ENCODE data around the gene C9.
"Not testable (repeated sequence)": the region's sequence is repeated elsewhere in the genome, so short reads cannot be mapped to it uniquely, and the experiment has no call there.

C9 gene

GRCh38 chr5:39364367-39364766 lies at the start of gene C9:
TSS of gene C9 (minus strand) at chr5:39364495. CDS start at chr5:39364464, 31 bp downstream.
- no peak for DNase-seq (ENCODE audit: low spot score)

GRCh38 chr5:39413771-39414170 lies 49.5 kb upstream of the C9 start:
- no peak for DNase-seq (ENCODE audit: low spot score)

GRCh38 chr5:39412721-39413394 lies 48.6 kb upstream of the C9 start:
- no peak for DNase-seq (ENCODE audit: low spot score)

- DNase-seq (ENCODE audit: low spot score) = no peak
Measured at GRCh38 chr5:39411985-39412384, 47.7 kb upstream of the C9 start.

GRCh38 chr5:39411061-39411460 lies 46.8 kb upstream of the C9 start:
- no peak for DNase-seq (ENCODE audit: low spot score)

- DNase-seq (ENCODE audit: low spot score) = no peak
Measured at GRCh38 chr5:39409033-39409432, 44.7 kb upstream of the C9 start.

GRCh38 chr5:39405083-39405843 lies 41.0 kb upstream of the C9 start:
- no peak for DNase-seq (ENCODE audit: low spot score)

GRCh38 chr5:39403761-39404160 lies 39.5 kb upstream of the C9 start:
- DNase-seq (ENCODE audit: low spot score) = not testable (repeated sequence)

- DNase-seq (ENCODE audit: low spot score) = not testable (repeated sequence)
Measured at GRCh38 chr5:39402140-39402539, 37.8 kb upstream of the C9 start.

GRCh38 chr5:39400713-39401578 lies 36.7 kb upstream of the C9 start:
- DNase-seq (ENCODE audit: low spot score) = no peak

- peak; percentile 41 for DNase-seq (ENCODE audit: low spot score)
Measured at GRCh38 chr5:39399135-39400036, 35.1 kb upstream of the C9 start.

- DNase-seq (ENCODE audit: low spot score) = no peak
Measured at GRCh38 chr5:39396843-39397242, 32.5 kb upstream of the C9 start.

GRCh38 chr5:39395521-39395920 lies 31.2 kb upstream of the C9 start:
- no peak for DNase-seq (ENCODE audit: low spot score)

- DNase-seq (ENCODE audit: low spot score) = no peak
Measured at GRCh38 chr5:39394946-39395345, 30.7 kb upstream of the C9 start.

GRCh38 chr5:39390945-39391344 lies 26.6 kb upstream of the C9 start:
- no peak for DNase-seq (ENCODE audit: low spot score)

GRCh38 chr5:39387293-39387692 lies 23.0 kb upstream of the C9 start:
- DNase-seq (ENCODE audit: low spot score) = no peak

- DNase-seq (ENCODE audit: low spot score) = no peak
Measured at GRCh38 chr5:39384271-39384670, 20.0 kb upstream of the C9 start.

- DNase-seq (ENCODE audit: low spot score) = no peak
Measured at GRCh38 chr5:39381376-39381775, 17.1 kb upstream of the C9 start.

- peak; percentile 32 for DNase-seq (ENCODE audit: low spot score)
Measured at GRCh38 chr5:39379693-39380092, 15.4 kb upstream of the C9 start.

GRCh38 chr5:39377613-39378012 lies 13.3 kb upstream of the C9 start:
- DNase-seq (ENCODE audit: low spot score) = no peak

GRCh38 chr5:39376293-39376714 lies 12.0 kb upstream of the C9 start:
- peak; percentile 34 for DNase-seq (ENCODE audit: low spot score)

- DNase-seq (ENCODE audit: low spot score) = no peak
Measured at GRCh38 chr5:39373791-39374190, 9.5 kb upstream of the C9 start.
